DLD1 (cell line): Measurements from ENCODE around the gene GAP43.

Experiments
- in situ Hi-C: cut with HindIII; loops from 2 replicates; pipeline ENCODE4 v1.10.0; 2017; ENCODE audit warnings: low sequenced_read_pairs

The GAP43 gene

GRCh38 chr3:115660646-115661337 is 37.5 kb downstream of the GAP43 start:
- in situ Hi-C loops: no loop called here

GRCh38 chr3:115662356-115662755 is 39.0 kb downstream of the GAP43 start:
- in situ Hi-C loops: no loop called here

DNA sequence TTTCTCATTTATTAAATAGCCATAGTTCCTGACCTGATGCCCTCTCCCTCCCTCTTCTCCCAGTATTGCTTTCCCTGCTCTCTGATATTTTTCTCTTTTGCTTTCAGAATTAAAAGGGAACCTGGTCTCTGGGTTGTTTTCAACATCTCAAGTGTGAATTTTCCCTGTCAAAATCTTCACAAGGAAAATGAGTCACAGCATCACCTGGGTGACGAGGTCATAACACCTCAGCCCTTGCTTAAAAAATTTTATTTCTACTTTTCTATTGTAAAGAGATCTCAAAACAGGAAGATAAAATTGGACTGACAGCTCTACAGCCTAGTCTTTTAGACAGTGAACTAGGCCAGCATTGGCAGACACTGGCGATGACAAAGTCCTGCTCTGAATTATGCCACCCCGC is 40.1 kb downstream of the GAP43 start:
- in situ Hi-C loops: no loop called here

DNA sequence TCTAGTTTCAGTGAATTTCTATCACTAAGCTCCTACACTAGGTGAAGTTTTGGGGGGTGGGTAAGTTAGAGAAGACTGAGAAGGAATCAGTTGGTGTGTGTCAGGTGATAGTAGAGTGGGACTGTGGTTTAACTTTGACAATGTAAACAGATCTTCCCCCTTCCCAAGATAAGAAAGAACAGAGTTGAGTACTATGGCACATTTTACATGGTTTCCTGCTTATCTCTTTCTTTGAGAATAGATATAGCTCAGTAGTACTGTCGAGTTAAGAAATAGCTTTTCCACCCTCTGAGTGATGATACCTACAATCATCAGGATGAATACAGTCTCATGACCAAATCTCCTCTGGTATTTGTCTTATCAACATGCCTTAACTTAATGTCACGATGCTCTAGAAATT is 42.8 kb downstream of the GAP43 start:
- in situ Hi-C loops: no loop called here

DNA sequence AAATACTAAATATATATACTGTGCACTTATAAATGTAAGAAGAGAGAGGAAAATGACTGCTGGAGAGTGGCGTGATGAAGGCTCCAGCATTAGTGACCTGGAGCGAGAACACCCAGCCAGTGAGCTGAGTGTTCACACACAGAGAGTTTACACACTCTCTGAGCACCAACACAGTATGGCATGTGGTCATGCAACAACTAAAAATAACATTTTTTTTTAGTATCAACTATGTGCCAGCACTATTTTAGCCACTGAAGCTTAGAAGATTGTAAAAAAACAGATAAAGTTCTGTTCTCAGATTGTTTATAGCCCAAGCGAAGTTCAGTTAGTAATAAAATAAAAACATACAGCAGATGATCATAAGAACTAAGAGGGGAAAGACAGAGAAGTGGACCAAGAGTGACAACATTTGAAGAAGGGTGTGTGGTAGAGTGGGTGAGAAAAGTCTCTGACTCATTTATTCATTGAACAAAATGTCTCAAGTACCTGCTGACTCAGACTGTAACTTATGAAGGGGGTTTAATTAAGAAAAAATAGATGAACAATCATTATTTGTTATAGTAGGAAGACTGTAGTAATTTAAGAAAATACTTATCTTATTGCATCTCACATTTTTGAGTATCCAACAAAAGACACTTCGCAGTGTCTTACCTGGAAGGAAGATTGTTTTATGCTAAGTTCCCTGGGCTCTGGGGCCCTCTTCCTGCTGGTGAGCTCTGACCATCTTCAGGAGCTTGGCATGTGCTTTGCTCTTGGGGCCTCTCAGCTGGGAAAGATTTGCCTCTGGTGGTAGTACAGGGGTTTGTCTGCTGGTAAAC is 43.8 kb downstream of the GAP43 start:
- in situ Hi-C loops: no loop called here

- in situ Hi-C loops: no loop called here
These were observed 44.4 kb downstream of the GAP43 start for GRCh38 chr3:115667738-115668065.

DNA sequence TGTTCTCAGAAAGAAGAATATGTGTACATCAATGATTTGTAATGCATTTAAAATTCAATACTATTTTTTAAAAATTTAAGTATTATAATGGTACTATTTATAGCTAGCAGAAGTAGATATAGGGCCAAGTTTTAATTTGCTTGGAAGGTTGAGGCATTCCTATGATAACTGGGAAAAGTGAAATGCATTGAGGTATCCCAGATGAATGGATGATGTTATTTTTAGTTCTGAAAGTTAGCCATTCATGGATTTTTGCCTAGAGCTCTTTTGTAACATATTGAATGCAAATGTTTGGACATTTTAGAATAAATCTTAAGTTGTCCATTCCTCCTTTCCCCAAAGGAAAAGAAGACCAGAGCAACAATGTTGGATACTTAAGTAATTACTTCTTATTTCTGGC is 47.6 kb downstream of the GAP43 start:
- in situ Hi-C loops: no loop called here

- in situ Hi-C loops: no loop called here
These were observed 48.6 kb downstream of the GAP43 start for GRCh38 chr3:115671761-115672455.

DNA sequence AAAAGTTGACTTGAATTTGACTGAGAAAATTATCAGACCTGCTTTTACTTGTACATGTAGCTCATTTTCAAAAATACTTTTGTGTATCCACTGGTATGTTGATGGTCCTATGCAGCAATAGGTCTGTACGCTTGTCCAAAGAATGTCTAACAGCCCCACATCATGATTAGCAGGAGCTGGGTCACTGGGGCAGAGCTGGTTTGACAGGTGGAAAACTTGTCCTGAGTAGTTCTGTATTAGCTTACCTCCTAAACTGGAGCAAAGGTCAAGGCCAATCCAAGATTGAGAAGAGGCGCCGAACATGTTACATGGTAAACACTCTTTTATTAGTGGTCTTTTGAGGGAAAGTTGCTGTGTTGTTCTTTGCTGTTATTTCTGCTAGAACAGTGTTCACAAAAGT is 50.6 kb downstream of the GAP43 start:
- in situ Hi-C loops: no loop called here

- in situ Hi-C loops: no loop called here
These were observed 53.0 kb downstream of the GAP43 start for GRCh38 chr3:115676336-115676735.

- in situ Hi-C loops: no loop called here
These were observed 57.6 kb downstream of the GAP43 start for GRCh38 chr3:115680803-115681345.

GRCh38 chr3:115681736-115682135 is 58.4 kb downstream of the GAP43 start:
- in situ Hi-C loops: no loop called here

DNA sequence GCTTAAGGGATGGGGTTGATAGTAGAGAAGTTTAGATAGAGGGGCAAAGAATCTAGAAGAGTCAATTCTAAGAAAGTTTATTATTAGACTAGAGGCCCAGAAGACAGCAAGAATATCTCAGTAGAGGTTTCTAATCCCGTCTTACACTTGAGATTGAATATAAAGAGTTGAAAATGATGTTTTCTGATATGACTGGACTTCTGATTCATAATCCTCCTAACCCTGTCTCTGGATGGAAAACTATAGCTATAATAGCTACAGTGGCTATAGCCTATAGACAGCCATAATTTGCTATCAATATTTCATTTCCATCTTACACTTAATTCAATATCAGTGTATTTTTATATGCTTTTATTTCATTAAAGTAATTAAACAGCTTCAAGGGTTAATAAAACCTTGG is 60.0 kb downstream of the GAP43 start:
- in situ Hi-C loops: no loop called here

- in situ Hi-C loops: no loop called here
These were observed 60.5 kb downstream of the GAP43 start for GRCh38 chr3:115683773-115684172.

DNA sequence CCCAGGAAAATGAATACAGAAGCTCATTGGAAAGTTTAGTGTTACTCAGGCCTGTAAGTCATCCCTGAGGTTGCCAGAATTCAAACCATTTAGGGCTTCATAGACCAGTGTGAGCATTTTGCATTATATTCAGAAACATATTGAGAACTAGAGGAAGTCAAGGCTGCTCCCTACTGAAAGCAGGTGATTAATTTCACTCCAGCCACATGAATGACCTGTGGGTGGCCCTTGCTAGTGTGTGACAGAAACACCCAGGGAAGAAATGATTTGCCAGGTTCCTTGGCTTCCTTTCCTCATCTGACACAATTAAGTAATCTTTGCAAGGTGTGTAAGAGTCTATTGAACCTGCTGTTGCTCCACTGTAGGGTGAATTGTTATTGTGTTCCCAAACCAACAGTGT is 61.8 kb downstream of the GAP43 start:
- in situ Hi-C loops: no loop called here

DNA sequence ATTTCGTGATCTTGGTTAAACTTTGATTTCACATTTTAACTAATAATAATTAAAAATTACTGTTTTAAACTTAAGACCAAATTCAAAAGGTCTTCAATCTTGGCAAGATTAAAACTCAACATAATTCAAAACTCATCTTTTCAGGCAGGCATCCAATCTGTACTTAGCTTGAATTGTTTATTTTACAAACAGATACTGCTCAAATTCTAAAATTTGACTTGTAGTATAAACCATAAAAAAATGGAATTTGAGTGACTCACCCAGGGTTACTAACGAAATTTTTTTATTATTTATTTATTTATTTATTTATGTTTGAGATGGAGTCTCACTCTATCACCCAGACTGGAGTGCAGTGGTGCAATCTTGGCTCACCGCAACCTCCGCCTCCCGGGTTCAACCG is 64.4 kb downstream of the GAP43 start:
- in situ Hi-C loops: no loop called here

DNA sequence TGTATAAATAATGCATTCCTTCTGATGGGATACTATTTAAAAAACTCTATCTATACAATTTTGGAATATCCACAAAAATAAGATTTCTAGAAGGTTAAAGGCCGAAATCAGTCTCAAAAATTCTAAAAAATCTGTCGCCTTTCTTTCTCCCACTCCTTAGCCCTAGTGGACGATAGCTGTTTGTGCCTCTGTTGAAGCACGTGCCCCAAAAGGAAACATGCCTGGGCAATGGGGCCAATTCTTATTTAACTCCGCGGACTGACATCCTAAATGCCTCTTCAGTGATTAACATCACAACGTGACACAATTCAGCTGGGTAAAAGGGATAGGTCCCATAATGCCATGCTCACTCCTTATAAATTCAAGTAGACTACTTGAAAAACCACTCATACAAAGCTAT is 65.1 kb downstream of the GAP43 start:
- in situ Hi-C loops: no loop called here

- in situ Hi-C loops: no loop called here
These were observed 66.6 kb downstream of the GAP43 start for GRCh38 chr3:115689928-115690327.

DNA sequence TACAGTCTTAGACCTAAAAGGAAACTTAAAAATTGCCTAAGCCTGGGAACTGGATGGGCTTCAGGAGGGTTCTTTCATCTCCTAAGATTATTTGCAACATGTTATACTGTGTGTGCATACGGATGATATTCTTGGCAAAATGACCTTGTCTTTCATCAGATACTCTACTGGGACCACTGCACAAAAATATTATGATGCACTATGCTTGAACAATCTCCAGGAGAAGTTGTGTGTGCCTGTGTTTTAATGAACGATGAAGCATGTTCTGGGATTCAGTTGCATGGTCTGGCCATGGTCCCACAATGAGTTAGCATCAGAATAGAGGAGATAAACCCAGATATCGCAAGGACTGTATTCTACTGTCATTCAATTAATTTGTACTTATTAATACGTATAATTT is 68.7 kb downstream of the GAP43 start:
- in situ Hi-C loops: no loop called here

DNA sequence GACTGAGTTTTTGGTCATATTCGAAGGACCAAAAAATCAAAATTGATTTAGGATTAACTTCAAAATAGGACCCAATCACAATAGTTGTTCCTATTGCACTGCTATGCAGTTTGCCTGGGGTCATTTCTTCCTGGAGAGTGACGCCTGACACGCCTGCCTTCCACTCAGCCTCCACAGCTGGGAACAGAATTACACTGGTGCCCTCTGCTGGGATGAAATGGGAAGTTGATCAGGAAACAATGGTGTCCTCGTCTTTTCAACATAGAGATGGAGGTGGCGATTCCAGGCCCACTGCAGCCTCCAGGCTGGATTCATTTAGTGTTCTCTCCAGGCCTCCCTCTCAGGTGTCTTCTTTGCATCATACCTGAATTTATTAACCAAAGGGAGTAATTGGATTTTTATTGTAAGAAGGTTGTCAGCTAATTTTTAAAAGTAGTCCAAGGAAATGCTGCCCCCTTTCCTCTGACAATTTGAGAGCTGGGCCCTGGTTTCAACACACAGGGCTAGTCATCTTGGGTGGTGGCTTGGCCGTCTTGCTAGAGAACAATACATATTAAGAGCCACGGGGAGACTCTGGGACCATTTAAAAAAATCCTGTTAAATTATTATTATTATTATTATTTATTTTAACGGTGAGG is 69.7 kb downstream of the GAP43 start:
- in situ Hi-C loops: no loop called here

- in situ Hi-C loops: no loop called here
These were observed 70.6 kb downstream of the GAP43 start for GRCh38 chr3:115693868-115694267.
